GM18873 (cell line): ENCODE measurements around the gene SOS2.
"Not testable (repeated sequence)": the region's sequence is repeated elsewhere in the genome, so short reads cannot be mapped to it uniquely, and the experiment has no call there.

Source experiments
- ATAC-seq: cut with Tn5 transposase; IDR thresholded peaks from one replicate; pipeline ENCODE4 v1.9.1; 2021; ENCODE audit warnings: mild to moderate bottlenecking, moderate library complexity, moderate number of reproducible peaks; ENCODE audit not compliant: unreplicated experiment, low FRiP score

Gene SOS2

DNA sequence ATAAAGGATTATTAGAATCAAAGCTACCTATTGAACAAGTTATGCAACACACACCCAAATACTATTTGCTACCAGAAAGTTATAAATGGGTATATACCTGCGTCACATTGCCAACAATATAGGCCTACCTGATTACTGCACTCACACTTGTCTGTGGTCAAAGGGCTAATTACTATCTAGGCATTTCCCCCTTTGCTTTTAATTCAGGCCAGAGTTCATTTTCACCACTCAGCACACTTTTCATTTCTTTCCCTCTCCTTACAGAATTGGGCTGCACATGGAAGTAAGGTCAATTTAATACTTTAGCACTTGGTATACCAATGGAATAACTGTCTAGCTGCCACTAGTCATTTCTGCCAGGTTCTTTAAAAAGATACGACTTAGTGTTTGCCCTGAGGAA, 1.7 kb downstream of the SOS2 start:
- no peak for ATAC-seq

DNA sequence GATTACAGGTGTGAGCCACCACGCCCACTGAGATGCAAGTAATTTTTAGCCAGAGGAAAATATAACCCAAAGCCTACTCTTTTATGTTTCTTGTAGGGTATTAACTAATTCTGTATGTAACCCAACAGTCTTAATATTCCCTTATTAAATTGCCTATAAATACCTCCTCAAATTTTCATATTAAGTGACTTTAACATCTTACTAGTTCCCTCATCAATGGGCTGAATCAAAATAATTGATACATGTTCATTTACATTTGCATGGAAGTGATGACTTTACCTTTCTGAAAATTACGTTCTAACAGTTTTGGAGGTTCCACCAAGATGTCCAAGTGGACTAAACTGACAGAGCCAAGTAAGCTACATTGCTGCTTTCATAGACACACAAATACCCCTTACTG, 3.1 kb downstream of the SOS2 start:
- no peak for ATAC-seq

DNA sequence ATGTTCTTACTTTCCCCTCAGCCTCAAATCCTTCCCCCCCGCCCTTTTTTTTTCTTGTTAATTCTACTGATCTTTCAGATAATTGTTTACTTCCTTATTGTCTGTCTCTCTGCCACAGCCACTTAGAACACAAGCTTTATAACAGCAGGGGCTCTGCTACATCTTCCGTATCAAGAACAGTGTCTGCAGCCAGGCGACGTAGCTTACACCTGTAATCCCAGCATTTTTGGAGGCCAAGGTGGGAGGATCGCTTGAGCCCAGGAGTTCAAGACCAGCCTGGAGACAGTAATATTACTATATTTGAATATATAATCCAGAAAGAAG, 5.4 kb downstream of the SOS2 start:
- no peak for ATAC-seq

DNA sequence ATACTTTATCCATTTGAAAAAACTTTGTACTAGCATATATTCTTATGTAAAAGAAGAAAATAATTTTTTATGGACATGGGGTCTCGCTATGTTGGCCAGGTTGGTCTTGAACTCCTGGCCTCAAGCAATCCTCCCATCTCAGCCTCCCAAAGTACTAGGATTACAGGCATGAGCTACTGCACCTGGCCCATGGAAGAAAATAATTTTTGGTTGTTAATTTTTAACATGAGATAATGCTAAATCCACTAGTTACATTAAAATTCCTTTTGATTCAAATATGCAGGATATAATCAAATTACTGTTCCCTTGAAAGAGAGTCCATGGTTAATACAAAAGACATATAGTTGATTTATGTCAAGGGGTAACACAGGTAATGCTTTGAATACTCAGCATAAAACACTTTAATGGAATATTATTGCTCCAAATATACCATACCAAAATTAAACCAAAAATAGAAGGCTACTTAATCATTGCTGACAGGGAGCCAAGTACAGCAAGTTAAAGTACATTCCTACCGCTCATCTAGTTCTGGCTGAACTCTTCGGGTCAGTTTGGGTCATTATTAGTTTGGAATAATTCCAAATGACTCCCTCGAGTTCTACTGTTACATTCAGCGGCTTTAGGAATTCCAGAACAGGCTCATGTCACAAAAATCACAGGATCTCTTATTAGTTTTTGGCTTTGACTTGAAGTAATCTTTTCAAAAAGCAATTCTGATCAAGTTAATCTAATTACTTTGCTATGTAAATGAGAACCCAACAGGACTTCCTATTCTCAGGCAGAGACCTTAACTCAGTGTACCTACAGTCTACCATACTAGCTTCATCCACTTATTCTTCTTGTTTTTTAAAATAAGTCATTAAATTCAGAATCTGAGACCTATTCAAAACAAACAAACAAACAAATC, 6.1 kb downstream of the SOS2 start:
- ATAC-seq, result no peak

DNA sequence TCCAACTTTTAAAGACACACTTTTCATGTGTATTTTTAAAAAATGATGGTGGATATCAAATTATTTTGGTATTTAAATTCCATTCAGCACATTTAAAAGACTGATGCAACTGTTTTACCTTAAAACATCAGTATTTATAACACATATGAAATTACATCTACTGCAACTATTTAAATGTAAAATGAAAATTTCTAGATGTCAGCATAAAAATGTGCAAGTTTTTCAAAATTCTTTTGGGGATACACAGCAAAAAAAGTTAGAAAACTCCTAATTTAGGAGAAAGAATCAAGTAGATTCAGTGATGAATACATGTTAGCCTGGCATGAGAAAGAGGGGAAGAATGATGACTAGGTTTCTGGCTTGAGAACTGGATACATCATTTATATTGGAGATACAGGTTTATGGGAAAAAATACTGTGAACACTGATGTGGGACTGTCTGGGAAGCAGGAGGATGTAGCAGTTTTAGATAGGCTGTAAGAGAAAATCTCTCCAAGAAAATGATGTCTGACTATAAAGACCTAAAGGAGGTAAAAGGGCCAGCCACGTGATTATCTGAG, 9.2 kb downstream of the SOS2 start:
- no peak for ATAC-seq

DNA sequence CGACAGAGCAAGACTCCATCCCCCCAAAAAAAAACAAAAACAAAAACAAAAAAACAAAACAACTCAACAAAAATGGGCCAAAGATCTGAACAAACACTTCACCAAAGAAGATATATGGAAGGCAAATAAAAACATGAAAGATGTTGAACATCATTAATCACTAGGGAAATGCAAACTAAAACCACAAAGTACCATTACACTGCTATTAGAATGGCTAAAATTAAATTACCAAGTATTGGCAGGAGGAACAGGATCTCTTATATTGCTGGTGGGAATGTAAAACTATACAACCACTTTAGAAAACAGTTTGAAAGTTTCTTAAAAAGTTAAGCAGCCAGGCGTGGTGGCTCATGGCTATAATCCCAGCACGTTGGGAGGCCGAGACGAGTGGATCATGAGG, 12.9 kb downstream of the SOS2 start:
- ATAC-seq, result no peak

DNA sequence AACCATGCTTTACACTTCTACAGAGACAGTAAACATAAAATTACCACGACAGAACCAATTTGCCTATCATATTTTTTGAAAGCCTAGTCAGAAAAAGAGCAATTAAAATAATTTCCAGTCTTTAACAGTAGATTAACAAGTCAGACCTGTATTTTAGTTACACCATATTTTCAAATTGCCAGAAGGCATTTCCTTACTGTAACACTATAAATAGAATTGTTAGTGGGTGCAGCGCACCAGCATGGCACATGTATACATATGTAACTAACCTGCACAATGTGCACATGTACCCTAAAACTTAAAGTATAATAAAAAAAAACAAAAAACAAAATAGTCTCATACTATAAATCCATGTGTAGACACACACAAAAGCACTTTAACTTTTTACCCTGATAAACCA, 16.0 kb downstream of the SOS2 start:
- ATAC-seq, result no peak

DNA sequence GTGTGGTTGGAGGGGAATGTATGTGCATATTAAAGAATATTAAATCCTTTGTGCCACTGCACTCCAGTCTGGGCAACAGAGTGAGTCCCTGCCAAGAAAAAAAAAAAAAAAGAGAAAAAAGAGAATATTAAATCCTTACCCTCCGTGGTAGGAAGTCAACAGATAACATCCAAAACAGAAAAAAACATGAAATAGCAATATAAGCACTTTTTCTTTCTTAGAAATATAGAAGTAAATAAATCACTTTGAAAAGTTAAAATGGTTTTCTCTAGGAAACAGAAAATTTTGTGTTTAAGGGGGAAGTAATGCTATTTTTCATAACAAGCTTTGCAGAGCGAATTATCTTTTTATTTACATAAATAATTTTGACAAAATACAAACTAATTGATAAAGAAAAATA, 17.6 kb downstream of the SOS2 start:
- no peak for ATAC-seq

DNA sequence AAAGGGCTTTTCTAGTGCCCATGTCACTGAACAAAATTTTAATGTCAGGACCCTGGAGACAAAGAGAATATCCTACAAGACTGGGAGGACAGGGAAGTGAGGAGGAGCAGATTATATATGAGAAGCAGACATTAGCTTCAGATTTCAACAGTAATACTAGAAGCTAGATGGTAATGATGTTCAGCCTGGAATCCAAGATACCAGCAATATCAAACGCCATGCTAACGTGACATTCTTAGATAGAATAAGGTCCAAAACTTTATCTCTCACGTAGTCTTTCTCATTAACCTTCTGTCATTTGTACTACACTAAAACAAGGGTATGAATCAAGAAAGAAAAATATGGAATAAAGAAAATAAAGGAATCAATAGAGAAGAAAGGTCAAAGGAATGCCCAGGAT, 18.7 kb downstream of the SOS2 start:
- ATAC-seq, result no peak

DNA sequence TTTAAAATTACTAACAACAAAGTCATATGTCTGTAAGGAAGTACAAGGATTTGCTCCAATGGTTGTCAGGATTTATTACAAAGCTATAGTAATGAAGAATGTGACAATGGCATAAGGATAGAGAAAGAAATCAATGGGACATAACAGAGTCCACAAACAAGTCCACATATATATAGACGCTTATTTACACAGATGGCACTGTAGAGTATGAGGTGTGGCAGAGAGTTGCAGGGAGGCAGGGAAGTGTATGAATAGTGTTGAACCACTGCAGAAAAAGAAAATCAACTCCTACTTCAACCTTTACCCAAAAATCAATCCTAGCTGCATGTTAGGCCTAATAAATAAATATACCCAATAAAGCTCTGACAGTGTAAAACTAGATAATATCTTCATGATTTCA, 21.3 kb downstream of the SOS2 start:
- ATAC-seq, result no peak

DNA sequence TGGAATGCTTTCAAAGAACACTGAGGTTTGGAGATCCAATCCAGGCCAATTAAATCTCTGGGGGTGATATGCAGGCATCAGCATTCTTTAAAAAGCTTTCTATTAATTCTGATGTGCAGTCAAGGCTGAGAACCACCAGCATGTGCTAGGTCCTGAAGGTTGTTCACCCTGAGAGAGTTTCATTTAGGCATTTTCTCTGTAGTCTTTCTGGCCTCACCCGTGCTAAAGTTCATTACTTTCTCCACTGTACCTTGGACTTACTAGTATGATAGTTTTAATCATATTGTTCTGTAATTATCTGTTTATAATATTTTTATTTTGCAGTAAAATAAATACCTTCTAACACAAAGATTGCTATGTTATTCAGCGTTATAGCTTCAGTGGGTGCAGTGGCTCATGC, 32.9 kb downstream of the SOS2 start:
- ATAC-seq, result no peak

DNA sequence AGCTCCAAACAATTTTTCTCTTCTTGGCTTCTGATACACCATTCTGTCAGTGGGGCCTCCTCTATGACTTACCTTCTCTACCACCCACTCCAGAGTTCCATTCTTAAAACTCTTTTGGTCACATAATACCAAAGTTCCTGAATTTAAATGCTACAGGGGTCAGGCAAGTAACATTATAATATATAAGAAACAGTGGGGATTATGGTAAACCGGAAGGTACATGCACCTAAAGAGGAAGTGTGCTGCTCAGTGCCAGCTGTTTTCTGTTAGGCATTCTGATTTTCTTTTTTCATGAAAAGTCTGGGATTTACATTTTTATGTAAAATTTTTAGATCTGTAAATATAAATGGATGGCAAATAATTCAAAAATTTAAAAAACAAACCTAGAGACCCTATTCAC, 39.9 kb downstream of the SOS2 start:
- no peak for ATAC-seq

DNA sequence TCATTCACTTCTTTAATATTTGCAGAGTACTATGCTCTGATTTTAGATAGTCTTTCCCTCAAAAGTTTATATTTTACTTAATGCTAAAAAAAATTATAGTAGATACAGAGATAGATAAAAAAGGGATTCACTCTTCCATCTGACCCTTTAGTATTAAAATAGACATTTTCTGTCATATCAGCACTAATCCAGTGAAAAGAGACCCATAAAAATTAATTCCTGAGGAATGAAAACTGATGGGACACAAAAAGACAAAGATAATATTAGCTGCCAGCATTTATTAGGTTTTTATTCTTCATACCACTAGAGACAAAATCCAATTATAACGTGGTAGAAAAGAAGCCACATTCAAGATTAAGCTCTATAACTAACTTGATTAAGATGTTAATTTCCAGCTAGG, 45.3 kb downstream of the SOS2 start:
- ATAC-seq, result no peak

DNA sequence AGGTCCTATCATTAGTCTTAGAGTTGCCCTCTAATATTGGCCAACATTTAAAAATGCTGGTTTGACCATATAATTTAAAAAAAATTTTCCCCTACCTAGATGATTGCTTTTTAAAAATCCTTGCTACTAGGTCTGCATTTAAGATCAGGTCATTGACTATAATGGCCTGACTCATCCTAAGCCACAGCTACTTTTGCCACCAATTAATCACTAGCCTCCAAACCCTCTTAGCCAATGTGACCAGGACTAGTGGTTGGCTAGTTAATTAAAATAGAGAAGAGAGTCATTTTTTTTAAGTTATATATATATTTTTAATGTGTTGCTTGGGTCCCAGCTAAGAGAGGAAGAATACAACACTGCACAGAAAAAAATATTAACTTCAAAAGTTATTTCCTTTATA, 57.5 kb downstream of the SOS2 start:
- ATAC-seq, result no peak

DNA sequence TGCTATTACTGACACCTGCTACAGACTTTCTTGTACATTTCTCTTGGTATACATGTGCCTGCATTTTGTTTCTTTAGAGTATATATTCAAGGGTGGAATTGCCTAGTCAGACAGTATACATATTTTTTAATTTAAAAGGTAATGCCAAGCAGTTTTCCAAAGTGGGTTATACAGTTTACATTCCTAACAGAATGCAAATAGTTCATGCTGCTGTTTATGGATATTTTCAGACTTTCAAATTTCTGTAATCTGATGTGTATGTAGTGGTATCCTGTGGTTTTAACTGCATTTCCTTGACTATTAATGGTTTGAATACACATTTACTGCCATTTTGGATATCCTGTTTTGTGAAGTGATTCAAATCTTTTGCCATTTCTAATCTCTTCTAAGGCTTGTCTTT, 59.5 kb downstream of the SOS2 start:
- ATAC-seq, result no peak

DNA sequence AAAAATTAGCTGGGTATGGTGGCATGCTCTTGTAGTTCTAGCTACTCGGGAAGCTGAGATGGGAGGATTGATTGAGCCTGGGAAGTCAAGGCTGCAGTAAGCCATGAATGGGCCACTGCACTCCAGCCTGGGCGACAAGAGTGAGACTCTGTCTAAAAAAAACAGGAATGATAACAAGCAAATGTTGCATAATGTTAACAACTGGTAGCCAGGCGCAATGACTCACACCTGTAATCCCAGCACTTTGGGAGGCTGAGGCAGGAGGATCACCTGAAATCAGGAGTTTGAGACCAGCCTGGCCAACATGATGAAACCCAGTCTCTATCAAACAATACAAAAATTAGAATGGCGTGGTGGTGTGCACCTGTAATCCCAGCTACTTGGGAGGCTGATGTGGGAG, 64.0 kb downstream of the SOS2 start:
- not testable (repeated sequence) for ATAC-seq

DNA sequence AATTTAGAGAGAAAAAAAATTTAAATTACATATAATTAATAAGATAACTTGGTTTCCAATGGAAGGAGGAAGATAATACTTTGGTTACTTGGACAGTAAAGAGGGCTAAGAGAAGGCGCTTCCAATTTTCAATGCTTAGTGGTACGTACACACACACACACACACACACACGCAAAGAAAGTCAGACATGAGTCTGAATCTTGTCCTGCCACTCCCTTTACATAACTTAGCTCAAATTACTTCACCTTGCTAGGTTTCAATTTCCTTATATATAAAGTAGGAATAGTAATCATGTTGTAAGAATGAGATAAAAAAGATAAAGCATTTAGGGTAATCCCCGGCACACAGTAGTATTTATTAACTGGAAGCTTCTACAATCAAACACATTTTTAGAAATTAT, 75.3 kb downstream of the SOS2 start:
- ATAC-seq, result no peak

DNA sequence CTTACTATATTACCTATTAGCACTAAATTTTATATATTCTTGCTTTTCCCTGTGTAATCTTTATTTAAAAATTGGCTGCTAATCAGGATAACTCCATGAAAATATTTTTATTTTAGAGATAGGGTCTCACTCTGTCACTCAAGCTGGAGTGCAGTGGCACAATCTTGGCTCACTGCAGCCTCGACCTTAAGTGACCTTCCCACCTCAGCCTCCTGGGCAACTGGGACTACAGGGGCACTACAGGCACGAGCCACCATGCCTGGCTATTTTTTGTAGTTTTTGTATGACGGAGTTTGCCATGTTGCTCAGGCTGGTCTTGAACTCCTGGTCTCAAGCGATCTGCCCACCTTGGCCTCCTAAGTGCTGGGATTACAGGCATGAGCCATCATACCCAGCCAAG, 82.6 kb downstream of the SOS2 start:
- ATAC-seq, result no peak

DNA sequence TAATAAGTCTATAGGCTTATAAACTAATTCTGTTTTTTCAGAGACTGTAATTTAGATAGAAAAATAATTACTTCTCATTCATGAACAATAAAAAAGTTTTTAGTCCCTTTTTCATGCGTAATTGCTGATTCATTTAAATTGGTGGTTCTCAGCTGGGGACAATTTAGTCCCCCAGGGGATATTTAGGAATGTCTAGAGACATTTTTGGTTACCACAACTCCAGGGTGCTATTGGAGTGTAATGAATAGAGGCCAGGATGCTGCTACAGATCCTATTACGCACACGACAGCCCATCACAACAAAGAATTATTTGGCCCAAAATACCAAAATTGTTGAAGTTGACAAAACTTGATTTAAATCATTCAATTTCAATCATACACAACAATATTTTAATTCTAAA, 92.2 kb downstream of the SOS2 start:
- ATAC-seq, result no peak

DNA sequence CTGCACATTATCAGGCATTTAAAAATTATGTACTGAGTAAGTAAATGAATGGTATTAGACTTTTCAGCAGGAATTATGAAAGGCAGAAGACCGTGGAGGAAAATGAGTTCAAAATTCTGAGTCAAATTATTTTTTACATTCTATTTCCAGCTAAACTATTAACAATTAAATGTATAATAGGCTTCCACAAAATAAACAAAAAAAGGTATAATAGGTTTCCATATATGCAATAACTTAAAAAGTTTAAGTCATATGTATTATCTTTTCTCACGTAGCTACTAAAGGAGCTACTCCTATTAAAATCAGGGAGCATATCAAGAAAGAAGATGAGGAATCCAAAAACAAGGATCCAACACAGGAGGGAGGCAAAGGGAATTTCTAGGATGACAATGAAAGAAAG, 103.6 kb downstream of the SOS2 start:
- no peak for ATAC-seq

DNA sequence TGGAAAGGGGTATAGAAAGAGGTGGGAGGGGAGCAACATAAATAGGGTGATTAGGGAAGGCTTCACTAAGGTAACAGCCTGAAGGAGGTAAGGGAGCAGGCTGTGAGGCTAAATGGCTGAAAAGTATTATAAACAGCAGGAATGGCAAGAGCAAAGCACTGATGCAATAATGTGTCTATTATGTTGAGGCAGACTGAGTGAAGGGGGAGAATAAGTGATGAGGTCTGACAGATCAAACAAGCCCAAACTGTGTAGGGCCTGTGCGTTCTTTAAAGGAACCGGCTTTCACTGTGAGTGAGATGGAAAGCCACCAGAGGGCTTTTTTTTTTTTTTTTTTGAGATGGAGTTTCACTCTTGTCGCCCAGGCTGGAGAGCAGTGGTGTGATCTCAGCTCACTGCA, 108.3 kb downstream of the SOS2 start:
- no peak for ATAC-seq

DNA sequence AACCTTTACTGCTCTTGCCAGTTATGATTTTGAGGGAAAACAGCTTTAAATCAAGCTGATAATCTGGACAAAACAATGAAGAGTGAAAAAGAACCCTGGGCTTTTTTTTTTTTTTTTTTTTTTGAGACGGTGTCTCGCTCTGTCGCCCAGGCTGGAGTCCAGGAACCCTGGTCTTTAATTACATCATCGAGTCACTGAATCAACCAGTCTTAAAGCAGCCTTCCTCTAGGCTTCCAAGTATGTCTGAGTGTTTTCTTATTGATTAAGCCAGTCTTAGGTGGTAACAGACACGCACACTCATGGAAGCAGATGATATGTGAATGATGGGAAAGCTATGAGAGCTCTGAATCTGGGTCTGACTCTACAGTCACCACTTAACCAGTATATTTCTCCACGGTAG, 109.1 kb downstream of the SOS2 start:
- ATAC-seq, result no peak

DNA sequence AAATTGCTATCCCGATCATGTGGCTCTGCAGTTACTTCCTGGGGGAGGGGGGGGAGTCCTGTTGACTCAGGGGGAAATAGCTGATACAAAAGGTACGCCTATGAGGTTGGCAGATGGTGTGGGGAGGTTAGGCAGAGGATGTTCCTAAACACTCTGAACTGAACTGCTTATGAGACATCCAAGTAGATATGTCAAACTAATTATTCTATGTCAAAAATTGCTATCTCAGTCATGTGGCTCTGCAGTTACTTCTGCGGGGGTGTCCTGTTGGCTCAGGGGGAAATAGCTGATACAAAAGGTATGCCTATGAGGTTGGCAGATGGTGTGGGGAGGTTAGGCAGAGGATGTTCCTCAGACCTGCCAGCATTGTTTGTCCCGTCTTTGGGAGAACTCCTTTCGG, 109.9 kb downstream of the SOS2 start:
- ATAC-seq, result no peak
